Measurements from ENCODE around the gene KIF1B. TPM values are rescaled to one million over a fixed set of nuclear protein-coding genes. Genes with fewer than 3 reads are reported as not detected.

KIF1B gene
- total and polyA plus RNA-seq, 7 donors, result 4.8 to 78.4 (median 46.4) TPM

GRCh38 chr1:10339036-10339567, 128.7 kb downstream of the KIF1B start:
- WGBS, 2 donors, result 93 to 96% methylated on average over 4 of the region's 4 CpGs
- intact Hi-C loops (cut with DNase I), result loop anchor here (10.0 kb wide), 1 partner anchor 394 kb away; the partner anchor contains the start of genes LZIC and NMNAT1

DNA sequence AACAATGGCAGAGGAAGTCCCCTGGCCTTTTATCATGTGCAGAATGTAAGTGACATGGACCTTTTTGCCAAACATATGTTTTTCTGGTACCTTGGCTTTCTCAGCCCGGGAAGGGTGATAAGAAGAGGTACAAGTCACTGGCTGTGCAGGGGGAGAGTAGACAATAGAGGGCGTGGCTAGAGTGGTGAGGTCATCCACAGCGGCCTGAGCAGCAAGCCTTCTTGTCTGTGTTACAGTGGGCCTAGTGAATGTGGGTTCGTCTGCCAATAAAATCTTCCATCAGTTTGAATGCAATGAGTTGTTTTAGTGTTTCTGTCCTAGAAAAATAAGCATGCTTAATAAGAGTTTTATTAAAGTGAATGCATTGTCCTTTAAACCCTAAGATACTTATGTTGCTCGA, 129.4 kb downstream of the KIF1B start:
- no peaks in the 10 kb centered on the region for H3K9me3 ChIP-seq
- H3K27ac ChIP-seq, result no peak overlapping the region
- H3K4me1 ChIP-seq, result no peaks in the 10 kb centered on the region
- TF ChIP-seq POLR2A (IDR thresholded peaks at IDR 0.05) (no peak), CTCF (IDR thresholded peaks at IDR 0.05) (no peak), POLR2AphosphoS5 (IDR thresholded peaks at IDR 0.05) (no peak), EP300 (IDR thresholded peaks at IDR 0.05) (no peak)
- 30 to 57% methylated on average over 5 of the region's 5 CpGs for WGBS, 2 donors
- H3K4me3 ChIP-seq, result no peak overlapping the region
- DNase-seq, result no peak
- H3K27me3 ChIP-seq, result no peaks in the 10 kb centered on the region
- intact Hi-C loops (cut with DNase I), result loop anchor here (10.0 kb wide), 1 partner anchor 395 kb away; the partner anchor contains the start of genes LZIC and NMNAT1
- peaks cover 20 to 85% (median 60%) of the 10 kb centered on the region in 4 donors for H3K36me3 ChIP-seq

More at GRCh38 chr1:10339036-10339567, 128.7 kb downstream of the KIF1B start:
- no peak for TF ChIP-seq CTCF (IDR thresholded peaks at IDR 0.05)
- TF ChIP-seq POLR2AphosphoS5 (IDR thresholded peaks at IDR 0.05), result no peak
- TF ChIP-seq EP300 (IDR thresholded peaks at IDR 0.05), result no peak
- no peak for TF ChIP-seq POLR2A (IDR thresholded peaks at IDR 0.05)
- Histone ChIP-seq H3K9me3 (no peaks in the 10 kb centered on the region), H3K27ac (no peak overlapping the region), H3K27me3 (no peaks in the 10 kb centered on the region), H3K4me3 (no peak overlapping the region), H3K36me3 (peaks cover 20 to 85% (median 58%) of the 10 kb centered on the region in 4 donors), H3K4me1 (no peaks in the 10 kb centered on the region)
- no peak for DNase-seq

DNA sequence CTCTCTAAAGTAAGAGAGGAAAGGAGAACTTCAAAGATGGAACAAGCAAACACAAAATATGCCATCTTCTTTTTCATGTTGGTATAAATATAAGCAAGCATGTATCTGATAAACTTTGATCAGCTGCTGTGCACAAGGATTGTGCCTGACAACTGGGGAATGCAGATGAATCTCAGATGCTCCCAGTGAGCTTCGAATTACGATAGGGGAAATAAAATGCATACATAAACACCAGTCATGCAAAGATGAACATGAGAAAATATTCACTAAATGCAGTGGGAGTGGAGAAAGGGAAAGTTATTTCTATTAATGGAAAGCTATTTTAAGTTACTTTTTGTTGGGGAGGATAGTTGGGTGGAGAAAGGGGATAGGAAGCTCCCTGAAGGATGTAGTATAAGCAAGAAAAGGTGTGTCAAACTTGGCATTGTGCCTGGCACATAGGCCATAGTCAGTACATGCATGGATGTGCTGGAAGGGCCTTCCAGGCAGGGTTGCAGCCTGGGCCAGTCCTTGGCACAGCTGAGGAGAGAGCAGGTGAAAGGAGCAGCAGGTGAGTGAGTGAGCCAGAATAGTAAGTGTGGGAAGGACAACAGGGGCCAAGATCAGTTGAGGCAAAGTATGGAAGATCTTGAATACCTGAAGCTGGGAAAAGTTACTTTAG, 130.7 kb downstream of the KIF1B start:
- H3K27ac ChIP-seq, result no peak overlapping the region
- WGBS, 2 donors, result 83 to 84% methylated on average over 2 of the region's 2 CpGs
- H3K27me3 ChIP-seq, result no peaks in the 10 kb centered on the region
- intact Hi-C loops (cut with DNase I), result no loop called here
- H3K9me3 ChIP-seq, result no peaks in the 10 kb centered on the region
- no peak overlapping the region for H3K4me3 ChIP-seq
- peaks cover 10 to 82% (median 51%) of the 10 kb centered on the region in 4 donors for H3K36me3 ChIP-seq
- H3K4me1 ChIP-seq, result no peaks in the 10 kb centered on the region
- TF ChIP-seq POLR2AphosphoS5 (IDR thresholded peaks at IDR 0.05) (no peak), POLR2A (IDR thresholded peaks at IDR 0.05) (no peak), EP300 (IDR thresholded peaks at IDR 0.05) (no peak), CTCF (IDR thresholded peaks at IDR 0.05) (no peak)
- DNase-seq, result no peak

DNA sequence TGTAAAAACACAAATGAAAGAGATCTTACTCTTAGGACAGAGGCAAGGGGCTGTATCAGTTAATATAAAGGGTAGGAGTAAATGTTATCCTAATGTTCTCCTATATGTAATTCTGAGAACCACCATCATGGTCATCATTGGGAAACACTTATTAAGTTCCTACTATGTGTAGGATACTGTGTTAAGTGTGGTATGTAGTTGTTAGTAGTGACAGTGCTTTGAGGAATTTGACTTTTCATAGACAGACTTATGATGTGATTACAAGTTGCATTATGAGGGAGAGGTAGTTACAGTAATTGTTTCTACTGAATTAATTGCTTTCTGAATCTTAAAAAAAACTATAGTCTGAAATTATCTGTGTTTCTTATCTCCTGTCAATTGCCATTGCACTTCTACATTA, 136.7 kb downstream of the KIF1B start:
- intact Hi-C loops (cut with DNase I), result no loop called here
- TF ChIP-seq POLR2A (IDR thresholded peaks at IDR 0.05), result no peak
- TF ChIP-seq EP300 (IDR thresholded peaks at IDR 0.05), result no peak
- no peak for TF ChIP-seq POLR2AphosphoS5 (IDR thresholded peaks at IDR 0.05)
- no peak for TF ChIP-seq CTCF (IDR thresholded peaks at IDR 0.05)
- Histone ChIP-seq H3K27me3 (no peaks in the 10 kb centered on the region), H3K4me1 (no peaks in the 10 kb centered on the region), H3K36me3 (peaks cover 17 to 87% (median 37%) of the 10 kb centered on the region in 4 donors), H3K4me3 (no peak overlapping the region), H3K9me3 (no peaks in the 10 kb centered on the region), H3K27ac (no peak overlapping the region)
- DNase-seq, result no peak

Measured in sigmoid colon (tissue), 7 donors.